HUES6 (cell line): ENCODE results near the gene TBCK.

ENCODE experiments used
- H3K27ac ChIP-seq: 2 replicates; pipeline ENCODE4 v1.7.0; 2013; ENCODE audit warnings: low read depth, mild to moderate bottlenecking, low read length, inconsistent platforms
- H3K27me3 ChIP-seq: 2 replicates; pipeline ENCODE4 v1.6.1; 2013; ENCODE audit warnings: low read length; ENCODE audit not compliant: control insufficient read depth, insufficient read depth
- H3K36me3 ChIP-seq: 2 replicates; pipeline ENCODE4 v1.6.1; 2013; ENCODE audit warnings: low read length; ENCODE audit not compliant: control insufficient read depth, insufficient read depth
- H3K4me1 ChIP-seq: 2 replicates; pipeline ENCODE4 v1.6.1; 2013; ENCODE audit warnings: low read length; ENCODE audit not compliant: control insufficient read depth, insufficient read depth
- H3K4me3 ChIP-seq: 2 replicates; pipeline ENCODE4 v1.5.1; 2013; ENCODE audit warnings: low read depth, low read length
- H3K9ac ChIP-seq: one replicate; pipeline ENCODE4 v1.6.1; 2013; ENCODE audit warnings: mild to moderate bottlenecking, low read length
- H3K9me3 ChIP-seq: 2 replicates; pipeline ENCODE4 v1.6.1; 2013; ENCODE audit warnings: low read depth, low read length; ENCODE audit not compliant: control insufficient read depth, insufficient read depth

The TBCK gene

DNA sequence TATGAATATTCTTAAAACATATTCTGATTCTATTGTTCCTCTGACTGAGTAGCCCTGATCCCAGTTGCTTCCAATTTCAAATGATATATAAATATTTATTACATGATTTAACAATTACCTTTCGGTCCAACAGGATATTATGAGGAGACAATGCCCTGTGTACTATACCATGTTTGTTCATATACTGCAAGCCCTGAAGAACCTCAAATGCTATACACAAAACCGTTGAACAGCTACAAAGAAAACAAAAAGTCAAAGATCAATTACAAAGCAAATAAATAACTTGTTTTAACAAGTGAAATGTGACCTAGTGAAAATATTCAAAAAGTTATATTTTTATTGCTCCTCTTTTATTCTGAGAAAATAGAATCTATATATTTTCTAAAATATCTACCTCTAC is 54.0 kb downstream of the TBCK start:
- Histone ChIP-seq H3K27me3 (no peaks in the 10 kb centered on the region), H3K9ac (no peak overlapping the region), H3K4me3 (no peak overlapping the region), H3K9me3 (no peaks in the 10 kb centered on the region), H3K36me3 (no peaks in the 10 kb centered on the region), H3K4me1 (peaks cover 10% of the 10 kb centered on the region; the same call in 1 of the 2 replicates), H3K27ac (no peak overlapping the region)

DNA sequence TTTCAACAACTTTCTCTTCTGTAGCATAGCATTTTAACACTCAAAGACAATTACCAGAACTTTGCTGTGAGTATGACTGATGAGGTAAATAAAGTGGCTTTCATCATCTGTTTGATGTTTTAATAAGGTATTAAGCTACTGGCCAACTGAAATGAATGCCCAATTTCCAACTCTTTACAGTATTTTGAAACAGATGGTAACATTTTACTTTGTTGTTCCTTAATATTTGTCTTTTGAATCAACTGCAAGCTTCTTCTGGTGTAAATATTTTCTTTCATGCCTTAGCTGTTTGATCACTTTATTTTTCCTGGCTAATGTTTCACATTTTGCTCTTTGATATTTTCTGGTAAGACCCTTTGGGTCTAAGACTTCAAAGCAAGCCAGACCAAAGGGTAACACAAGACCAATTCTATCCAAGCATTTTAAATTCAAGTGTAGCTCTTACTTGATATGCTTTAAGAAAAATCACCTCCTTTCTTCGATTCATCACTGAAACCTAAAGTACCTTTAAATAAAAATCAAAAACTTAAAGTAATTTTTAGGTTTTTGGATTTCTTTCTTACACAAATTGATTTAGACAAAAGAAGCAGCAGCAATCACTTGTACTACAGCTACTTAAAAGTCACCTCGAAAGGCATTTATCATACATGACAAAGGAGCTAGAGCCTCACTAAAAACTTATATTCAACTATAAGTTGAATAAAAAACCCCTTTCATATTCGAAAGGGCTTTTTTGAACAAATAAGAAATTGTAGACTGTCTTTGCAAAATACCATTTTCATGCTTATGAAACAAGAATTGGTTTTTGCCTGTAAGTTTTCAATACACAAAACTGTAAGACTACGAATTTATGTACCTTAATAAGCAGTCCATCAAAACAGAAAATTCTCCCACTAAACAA is 57.6 kb downstream of the TBCK start:
- Histone ChIP-seq H3K4me3 (no peak overlapping the region), H3K9me3 (no peaks in the 10 kb centered on the region), H3K36me3 (peaks cover 10% of the 10 kb centered on the region), H3K27ac (peak overlapping the region; percentile 75), H3K27me3 (no peaks in the 10 kb centered on the region), H3K4me1 (peaks cover 10% of the 10 kb centered on the region; the same call in 1 of the 2 replicates), H3K9ac (no peak overlapping the region)

DNA sequence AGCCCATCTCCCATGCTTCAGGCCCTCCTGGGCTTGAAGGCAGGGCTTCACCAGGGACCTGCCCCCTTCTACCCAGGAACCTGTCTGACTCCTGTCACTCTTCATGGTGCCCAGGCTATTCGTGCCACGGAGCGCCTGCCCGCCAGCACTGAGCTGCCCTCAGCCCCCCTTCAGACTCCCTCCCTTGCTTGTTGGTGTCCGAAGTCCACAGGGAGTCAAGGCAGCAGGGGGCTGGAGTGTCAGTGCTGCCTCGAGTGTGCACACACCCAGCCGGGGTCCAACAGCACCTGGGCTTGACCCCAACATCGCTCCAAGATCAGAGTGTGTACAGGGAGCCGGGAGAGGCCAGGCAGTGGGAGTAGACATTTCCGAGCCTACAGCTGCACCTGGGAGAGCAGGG is 59.8 kb downstream of the TBCK start:
- H3K27ac ChIP-seq, result no peak overlapping the region
- no peak overlapping the region for H3K9ac ChIP-seq
- H3K36me3 ChIP-seq, result peaks cover 10% of the 10 kb centered on the region
- no peak overlapping the region for H3K4me3 ChIP-seq
- H3K9me3 ChIP-seq, result no peaks in the 10 kb centered on the region
- no peaks in the 10 kb centered on the region for H3K27me3 ChIP-seq
- H3K4me1 ChIP-seq, result peaks cover 10% of the 10 kb centered on the region; the same call in 1 of the 2 replicates

DNA sequence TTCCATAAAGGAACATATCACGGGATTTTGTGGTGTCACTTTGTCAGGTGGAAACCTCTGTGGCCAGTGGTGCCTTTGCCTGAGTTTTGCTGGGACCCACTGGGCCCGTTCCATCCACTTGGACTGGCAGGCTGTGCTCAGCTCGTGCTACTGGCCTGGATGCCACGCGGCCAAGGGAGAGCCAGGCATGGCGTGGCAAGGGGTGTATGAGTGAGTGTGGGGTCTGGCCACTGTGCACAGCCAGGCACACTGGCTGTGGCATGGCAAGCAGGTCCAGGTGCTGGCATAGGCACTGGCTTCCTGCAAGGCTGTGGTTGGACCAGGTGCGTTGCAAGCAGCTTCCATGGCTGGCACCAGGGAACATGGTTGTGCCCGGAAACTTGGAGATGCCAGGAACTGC is 60.8 kb downstream of the TBCK start:
- Histone ChIP-seq H3K4me1 (peaks cover 10% of the 10 kb centered on the region; the same call in 1 of the 2 replicates), H3K27ac (no peak overlapping the region), H3K4me3 (no peak overlapping the region), H3K36me3 (peaks cover 10% of the 10 kb centered on the region), H3K9me3 (no peaks in the 10 kb centered on the region), H3K27me3 (no peaks in the 10 kb centered on the region), H3K9ac (no peak overlapping the region)

DNA sequence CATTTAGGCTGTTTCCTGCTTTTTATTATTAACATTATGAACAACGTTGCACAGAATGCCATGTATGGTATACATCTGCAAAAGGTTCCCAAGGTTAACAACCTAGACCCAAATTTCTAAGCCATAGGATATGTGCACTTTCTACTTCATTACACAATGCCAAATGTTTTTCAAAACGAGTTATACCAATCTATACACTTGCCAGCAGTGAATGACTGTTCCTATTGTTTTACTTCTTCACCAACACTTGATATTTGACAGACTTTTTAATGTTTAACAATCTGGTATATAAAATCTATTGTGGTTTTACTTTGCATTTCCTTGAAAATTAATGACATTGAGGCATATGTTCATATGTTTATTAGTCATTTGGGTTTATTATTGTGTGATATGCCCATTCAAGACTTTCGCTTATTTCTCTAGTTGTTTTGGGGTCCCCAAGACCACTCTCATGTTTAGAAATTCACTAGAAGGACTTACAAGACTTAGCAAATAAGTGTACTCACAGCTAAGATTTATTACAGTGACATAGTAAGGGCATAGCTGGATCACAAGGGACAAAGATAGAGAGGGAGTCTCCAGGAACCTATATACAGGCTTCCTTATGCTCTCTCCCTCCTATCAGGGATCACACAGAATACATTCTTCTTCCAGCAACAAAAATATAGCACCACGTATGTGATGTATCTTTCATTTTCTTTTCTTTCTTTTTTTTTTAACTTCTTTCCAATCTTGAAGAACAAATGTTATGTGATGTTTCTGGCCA is 62.5 kb downstream of the TBCK start:
- no peak overlapping the region for H3K27ac ChIP-seq
- no peak overlapping the region for H3K9ac ChIP-seq
- peaks cover 5% of the 10 kb centered on the region; the same call in 1 of the 2 replicates for H3K4me1 ChIP-seq
- H3K27me3 ChIP-seq, result no peaks in the 10 kb centered on the region
- H3K36me3 ChIP-seq, result peaks cover 14% of the 10 kb centered on the region
- H3K4me3 ChIP-seq, result no peak overlapping the region
- no peaks in the 10 kb centered on the region for H3K9me3 ChIP-seq

DNA sequence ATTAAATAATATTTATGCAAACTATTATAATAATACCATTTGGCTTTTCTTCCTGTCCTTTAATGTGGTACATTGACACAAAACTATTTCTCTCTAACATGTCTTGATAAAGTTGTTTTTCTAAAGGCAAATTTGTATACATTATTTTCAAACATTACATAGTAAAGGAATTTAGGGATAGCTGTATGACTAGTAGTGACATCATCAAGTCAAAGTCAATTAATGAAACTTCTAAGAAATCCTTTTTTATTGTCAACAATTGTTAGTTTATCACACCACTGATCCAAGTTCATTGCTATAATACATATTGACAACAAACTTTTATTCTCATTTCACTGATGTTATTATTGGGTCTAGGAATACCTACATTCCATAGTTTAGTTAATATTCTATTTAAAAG is 68.4 kb downstream of the TBCK start:
- peaks cover 12% of the 10 kb centered on the region for H3K36me3 ChIP-seq
- H3K4me3 ChIP-seq, result no peak overlapping the region
- H3K4me1 ChIP-seq, result no peaks in the 10 kb centered on the region
- H3K27ac ChIP-seq, result no peak overlapping the region
- H3K9me3 ChIP-seq, result no peaks in the 10 kb centered on the region
- no peak overlapping the region for H3K9ac ChIP-seq
- no peaks in the 10 kb centered on the region for H3K27me3 ChIP-seq

DNA sequence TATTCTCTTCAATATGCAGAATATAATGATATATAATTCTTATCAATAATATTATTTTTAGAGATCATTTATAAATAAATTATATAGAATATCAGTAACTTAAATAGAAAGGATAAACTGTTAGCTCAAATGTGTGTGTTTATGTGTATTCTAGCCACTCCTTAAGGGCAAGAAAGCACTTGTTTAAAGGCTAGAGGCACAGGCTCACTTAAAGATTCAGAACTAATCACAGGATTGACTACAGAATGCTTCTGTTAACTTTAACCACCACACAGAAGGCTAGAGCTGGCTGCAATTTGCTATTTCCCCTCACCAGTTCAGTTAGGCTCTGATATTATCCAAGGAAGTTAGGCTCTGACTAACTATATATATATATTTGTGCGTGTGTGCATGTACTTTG is 69.6 kb downstream of the TBCK start:
- Histone ChIP-seq H3K4me1 (no peaks in the 10 kb centered on the region), H3K9ac (no peak overlapping the region), H3K4me3 (no peak overlapping the region), H3K36me3 (peaks cover 12% of the 10 kb centered on the region), H3K27me3 (no peaks in the 10 kb centered on the region), H3K27ac (no peak overlapping the region), H3K9me3 (no peaks in the 10 kb centered on the region)

DNA sequence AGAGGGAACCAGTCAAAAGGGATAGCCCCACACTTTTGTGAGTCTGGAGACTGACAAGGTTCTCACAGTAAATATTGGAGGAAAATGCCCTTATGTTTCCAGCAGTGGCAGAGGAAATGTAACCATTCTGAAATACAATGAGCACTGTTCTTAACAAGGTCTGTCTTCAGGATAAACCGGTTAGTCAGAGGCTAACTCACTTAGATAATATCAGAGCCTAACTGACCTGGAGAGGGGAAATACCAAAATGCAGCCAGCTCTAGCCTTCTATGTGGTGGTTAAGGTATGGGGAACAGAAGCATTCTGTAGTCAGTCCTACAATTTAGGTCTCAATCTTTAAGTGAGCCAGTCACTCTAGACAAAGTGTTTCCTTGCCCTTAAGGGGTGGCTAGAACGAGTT is 70.8 kb downstream of the TBCK start:
- no peak overlapping the region for H3K4me3 ChIP-seq

DNA sequence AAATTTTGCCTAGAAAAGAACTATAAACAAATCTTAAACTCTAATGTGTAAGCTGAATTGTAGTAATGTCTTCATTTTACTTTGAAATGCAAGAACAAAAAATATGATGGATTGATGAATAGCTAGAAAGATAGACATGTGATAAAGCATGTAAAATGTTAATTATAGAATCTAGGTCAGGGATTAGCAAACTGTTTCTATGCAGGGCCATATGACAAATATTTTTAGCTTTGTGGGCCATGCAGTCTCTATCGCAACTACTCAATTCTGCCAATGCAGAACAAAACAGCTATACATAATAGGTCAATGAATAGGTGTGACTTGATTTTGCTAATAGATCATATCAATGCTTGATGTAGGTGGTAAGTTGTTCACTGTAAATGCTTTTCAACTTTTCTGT is 75.3 kb downstream of the TBCK start:
- Histone ChIP-seq H3K27me3 (no peaks in the 10 kb centered on the region), H3K9me3 (no peaks in the 10 kb centered on the region), H3K4me1 (no peaks in the 10 kb centered on the region), H3K9ac (no peak overlapping the region), H3K27ac (no peak overlapping the region), H3K36me3 (peaks cover 3% of the 10 kb centered on the region), H3K4me3 (no peak overlapping the region)

More for the DNA sequence above, 70.8 kb downstream of the TBCK start:
- H3K36me3 ChIP-seq, result peaks cover 12% of the 10 kb centered on the region
- no peak overlapping the region for H3K9ac ChIP-seq
- no peaks in the 10 kb centered on the region for H3K9me3 ChIP-seq
- H3K27me3 ChIP-seq, result no peaks in the 10 kb centered on the region
- no peak overlapping the region for H3K27ac ChIP-seq
- no peaks in the 10 kb centered on the region for H3K4me1 ChIP-seq

DNA sequence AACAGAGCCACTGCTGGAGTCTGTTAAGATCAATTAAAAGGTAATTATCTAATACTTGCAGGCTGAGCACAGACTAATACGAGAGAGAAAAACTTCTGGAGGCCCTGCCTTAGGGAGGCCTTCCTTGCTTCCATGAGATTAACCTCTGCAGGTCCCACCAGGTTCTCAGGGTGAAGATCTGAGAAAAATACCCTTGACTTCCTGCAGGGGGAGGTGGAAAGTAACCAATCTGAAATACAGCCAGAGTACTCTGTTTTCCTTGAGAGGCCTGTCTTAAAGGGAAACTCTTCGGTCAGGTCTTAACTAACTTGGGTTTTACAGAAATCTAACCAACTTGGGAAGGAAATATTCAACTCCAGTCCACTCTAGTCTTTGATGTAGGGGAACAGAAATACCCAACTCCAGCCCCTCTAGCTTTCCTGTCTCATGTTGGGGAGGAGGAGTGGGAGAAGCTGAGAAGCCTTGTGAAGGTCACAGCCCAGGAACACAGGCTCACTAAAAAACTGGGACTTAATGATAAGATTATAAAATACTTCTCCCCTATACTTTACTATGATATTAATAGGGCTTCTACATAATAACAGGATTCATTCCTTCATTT is 77.1 kb downstream of the TBCK start:
- no peaks in the 10 kb centered on the region for H3K27me3 ChIP-seq
- H3K9me3 ChIP-seq, result no peaks in the 10 kb centered on the region
- peaks cover 7% of the 10 kb centered on the region for H3K36me3 ChIP-seq
- H3K27ac ChIP-seq, result no peak overlapping the region
- no peaks in the 10 kb centered on the region for H3K4me1 ChIP-seq
- no peak overlapping the region for H3K4me3 ChIP-seq
- no peak overlapping the region for H3K9ac ChIP-seq

DNA sequence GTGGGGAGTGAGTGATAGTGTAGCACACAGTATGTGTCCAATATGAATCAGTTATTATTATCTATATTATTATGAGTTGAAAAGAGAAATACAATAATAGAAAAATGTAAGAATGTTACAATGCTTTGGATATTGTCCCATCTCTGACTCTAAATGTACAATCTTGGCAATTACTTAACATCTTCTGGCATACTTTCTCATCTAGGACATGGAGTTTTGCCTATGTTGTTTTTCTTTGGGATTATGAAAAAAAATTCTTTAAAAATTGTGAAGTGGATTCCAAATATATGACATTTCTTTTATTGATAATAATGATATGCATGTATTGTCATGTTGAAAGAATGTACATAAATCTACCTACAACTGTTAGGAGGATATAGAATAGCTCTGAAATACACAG is 84.1 kb downstream of the TBCK start:
- Histone ChIP-seq H3K4me1 (no peaks in the 10 kb centered on the region), H3K4me3 (no peak overlapping the region), H3K9ac (no peak overlapping the region), H3K27ac (no peak overlapping the region), H3K9me3 (no peaks in the 10 kb centered on the region), H3K36me3 (peaks cover 42% of the 10 kb centered on the region), H3K27me3 (no peaks in the 10 kb centered on the region)
